NCI-H146 (cell line): Measurements from ENCODE around the gene SOX5.

Experiments used
- DNase-seq: peaks from one replicate; lab custom pipeline; 2025; lab: John Stamatoyannopoulos, UW

The SOX5 gene

DNA sequence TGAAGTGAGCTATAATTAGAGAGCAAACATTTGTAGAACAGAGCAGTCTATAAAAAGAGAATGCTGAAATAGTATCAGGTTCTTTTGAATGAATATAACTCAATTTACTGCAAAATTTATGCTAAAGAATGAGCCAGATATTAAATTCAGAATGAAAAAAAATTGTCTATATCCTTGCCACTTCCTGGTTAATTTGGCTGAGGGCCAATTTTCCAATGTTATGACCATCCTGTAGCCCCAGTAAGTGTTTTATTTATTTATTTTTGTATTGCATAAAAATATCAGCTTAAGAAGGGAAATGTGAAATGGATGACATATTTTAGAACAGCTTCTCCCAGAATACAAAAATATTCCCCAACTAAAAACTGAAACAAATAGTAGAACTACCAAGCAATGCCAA, 263.4 kb downstream of the SOX5 start:
- DNase-seq, result no peak

DNA sequence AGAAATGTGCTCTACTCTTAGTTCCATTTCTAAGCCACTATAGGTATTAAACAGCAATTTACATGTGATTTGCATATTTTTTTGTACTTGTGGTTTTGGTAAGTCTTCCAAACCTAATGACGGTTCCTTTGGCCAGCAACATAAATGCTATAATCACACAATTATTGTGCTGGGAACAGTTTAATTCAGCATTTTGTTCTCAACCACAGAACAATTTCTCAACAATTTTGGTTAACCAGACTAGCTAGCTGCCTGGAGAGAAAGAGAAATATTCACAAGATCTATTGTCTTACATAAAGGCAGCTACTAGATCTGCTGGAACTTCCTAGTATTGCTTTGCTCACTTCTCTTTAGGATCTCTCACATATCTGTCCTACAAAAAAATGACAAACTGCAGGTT, 265.3 kb downstream of the SOX5 start:
- DNase-seq, result no peak

DNA sequence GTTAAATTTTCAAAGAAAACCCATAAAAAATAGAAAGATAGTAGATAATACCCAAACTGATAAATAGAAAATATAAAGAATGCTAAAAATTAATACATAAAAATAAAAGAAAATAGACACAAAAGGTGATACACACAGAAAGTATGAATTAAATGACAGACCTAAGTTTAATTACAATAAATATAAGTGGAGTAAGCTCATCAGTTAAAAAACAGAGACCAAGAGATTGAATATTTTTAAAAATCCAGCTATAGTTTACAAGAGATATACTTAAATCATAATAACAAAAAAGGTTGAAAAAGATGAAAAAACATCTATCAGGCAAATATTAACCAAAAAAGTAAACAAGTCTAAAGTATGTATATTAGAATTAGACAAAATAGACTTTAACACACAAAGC, 268.2 kb downstream of the SOX5 start:
- no peak for DNase-seq

DNA sequence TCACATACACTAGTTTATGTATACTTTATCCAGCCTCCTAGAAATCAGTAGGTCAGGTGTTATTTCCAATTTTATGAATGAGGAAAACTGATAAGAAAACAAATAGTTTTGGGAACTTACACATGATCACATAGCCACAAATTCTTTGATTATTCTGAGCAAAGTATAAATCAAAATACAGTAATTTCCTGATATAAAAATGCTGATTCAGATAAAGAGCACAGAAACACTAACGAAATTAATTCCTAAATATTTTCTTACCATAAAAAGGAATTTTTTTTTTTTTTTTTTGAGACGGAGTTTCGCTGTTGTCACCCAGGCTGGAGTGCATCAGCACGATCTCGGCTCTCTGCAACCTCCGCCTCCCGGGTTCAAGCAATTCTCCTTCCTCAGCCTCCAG, 275.4 kb downstream of the SOX5 start:
- no peak for DNase-seq

DNA sequence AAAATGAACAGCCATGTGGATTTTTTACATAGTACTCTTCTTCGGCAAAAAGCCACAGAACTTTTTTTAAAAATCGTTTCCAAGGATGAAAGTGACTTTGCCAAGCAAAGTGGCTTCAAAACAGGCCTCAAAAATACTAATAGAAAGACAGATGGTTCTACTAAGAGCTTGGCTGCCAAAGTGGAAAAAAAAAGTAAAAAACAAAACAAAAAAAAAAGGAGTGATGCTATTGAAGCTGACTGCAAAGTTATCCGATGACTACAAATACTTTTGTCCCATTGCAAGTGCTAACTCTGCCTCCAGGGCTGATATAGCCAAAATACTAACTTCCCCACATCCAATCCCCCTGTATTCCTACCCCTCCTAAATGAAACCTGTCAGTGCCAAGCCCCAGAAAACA, 277.6 kb downstream of the SOX5 start:
- DNase-seq, result no peak

DNA sequence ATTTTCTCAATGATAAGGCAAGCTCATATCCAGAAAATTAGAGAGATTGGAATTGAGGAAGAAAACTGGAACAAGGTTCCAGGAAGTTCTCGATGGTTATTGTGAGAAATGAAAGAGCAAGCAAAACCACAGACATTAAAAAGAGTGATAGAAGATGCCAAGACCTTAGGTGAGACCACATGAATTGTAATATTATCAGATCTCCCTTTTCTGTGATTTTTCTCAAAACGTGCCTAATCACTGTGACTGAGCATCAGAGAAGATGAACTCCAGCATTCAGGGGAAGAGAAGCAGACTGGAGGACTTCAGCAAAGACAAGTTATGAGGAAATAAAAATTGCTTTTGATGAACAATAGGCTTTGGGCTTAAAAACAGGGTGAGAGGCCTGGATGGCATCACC, 278.8 kb downstream of the SOX5 start:
- no peak for DNase-seq

DNA sequence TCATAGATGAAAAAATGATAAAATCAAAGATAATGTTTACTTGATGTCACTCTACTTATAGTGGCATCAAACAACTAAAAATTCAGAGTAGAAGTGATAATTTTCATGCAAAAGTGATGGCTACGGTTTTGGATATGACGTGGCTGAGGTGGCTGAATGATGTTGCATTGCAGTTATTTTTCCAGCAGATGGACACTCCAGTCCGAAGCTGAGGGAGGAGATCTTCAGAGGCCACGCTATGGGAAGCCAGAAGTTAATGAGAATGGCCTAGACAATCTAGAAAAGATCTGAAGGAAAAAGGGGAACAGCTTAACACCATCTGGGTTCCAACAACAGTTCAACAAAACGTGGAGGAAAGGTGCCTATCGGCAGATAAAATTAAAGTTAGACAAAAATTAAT, 279.8 kb downstream of the SOX5 start:
- DNase-seq, result no peak

DNA sequence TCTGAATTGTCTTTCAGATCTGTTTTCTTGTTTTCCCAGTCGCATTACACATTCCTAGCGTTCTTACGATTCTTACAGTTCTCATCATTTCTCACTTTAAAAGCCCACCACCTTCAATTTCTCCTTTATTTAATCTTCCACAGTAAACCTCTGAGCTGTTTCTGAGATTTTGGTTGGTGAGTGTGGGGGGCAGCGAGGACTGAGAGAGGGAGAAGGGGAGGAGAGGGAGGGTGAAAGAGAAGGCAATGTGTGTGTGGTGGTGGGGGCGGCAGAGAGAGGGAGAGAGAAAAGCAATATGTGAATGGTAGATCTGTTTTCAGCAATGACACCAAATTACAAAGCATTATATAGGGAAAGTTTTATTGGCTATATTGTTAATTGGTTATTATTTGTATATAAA, 282.6 kb downstream of the SOX5 start:
- no peak for DNase-seq

DNA sequence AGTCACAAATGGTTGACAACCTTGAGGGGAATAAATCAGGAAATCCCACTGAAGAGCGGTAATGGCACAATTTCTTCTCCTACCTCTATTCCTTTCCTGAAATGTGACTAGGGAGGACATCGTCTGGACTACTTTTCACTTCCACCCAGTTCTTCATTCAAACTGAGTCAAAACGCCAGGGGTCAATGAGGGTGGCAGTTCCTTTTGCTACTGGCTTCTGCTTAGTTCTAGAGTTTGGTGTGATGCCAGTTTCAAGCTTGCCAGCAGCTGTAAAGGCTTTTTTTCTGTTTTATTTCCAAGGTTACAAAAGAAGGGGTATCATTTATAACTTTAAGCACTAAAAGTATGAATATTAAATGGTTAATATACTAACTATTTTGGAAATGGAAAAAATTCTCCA, 286.5 kb downstream of the SOX5 start:
- no peak for DNase-seq

DNA sequence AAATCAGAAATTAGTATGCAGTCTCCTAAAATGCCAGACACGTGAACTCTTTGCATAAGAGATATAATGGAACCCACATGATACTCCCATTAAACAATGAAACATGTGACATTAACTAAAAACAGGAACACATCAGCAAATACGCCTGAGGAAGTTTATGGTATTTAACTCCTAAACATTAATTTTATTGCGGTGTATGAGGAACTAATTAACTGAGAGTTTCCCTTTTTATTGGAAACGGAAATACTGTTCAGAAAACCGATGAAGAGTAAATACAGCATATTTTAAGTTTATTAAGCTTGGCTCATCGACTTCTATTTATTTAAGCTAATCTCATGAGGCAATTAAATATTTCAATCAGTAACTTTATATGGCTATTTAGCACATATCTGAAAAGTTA, 290.3 kb downstream of the SOX5 start:
- DNase-seq, result no peak

DNA sequence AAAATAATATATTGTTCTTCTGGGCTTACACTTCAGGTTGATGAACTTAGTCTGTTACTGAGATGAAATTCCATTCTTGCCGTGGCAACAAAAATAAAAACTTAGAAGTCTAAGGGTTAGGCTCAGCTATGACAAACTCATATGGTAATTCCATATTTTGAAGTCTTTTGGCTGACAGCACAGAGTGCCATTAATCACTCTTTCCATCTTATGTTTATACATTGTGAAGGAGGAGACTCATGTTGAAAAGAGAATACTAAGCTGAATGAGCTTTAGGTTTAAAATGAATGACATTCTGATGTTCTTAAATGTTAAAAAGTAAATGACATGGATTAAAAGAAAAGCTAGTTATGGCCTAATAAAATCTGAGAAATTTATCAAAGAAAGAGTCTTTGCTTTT, 291.9 kb downstream of the SOX5 start:
- no peak for DNase-seq

DNA sequence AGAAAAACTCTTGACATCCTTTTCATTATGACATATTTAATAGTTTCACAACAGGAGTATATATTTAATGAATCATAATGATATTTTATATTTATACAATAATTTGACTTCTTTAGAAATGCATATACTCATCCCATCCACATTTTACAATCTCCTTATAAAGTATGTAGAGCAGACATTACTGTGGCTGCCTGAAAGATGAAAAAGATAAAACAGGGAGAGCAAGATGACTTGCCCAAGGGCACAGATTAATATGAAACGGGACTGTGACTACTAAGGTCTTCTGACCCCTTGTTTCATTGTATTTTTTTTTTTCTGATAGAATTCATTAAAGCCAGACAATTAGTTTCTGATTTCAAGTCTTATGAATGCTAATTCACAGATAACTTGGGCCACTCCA, 293.6 kb downstream of the SOX5 start:
- DNase-seq, result no peak

DNA sequence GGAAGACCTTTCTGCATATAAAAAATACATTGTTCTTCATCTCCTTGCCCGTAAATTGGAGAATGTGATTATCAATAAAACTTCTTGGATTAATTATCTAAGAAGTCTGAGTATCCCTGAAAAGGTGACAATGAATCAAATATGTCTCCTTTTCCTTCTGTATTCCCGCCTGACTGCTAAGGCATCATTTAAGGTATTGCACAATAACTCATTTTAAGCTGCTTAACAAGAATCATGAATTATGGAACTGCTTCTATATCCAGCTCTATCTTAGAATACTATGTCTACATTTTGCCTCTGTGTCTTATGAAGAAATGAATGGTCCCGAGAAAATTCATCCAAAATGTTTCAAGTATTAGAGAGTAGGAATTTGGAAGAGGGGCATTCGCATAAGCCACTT, 294.4 kb downstream of the SOX5 start:
- no peak for DNase-seq

DNA sequence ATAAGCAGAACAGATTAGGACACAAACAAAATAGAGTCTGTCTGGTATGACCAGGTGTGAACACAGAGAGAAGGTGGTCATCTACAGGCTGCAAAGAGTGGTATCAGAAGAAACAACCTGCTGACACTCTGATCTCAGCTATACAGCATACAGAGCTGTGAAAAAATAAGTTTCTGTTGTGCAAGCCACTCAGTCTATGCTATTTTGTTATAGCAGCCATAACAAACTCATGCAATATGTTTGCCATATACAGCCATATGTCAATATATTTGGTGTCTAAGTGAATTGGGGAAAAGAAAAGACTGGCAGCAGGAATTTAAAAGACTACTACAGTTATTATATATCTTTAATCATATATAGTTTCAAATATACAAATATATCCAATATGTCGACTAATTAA, 300.9 kb downstream of the SOX5 start:
- no peak for DNase-seq

DNA sequence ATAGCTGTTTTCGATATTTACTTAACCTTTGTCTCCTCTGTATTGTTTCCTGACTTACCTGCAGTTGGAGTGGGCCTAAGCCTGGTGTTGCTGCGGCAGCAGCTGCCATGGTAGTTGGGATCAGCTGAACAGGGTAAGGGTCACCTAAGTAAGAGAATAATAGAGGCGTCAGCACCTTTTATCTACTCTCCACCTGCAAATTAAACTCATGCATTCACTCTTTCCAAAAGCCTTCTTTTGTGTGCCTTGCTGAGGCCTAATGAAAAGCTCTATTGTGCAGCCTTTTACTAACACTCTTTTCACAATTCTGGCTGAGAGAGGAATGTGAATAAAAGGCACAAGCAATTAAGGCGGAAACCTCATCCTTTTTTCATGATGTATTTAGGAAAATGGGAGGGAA, 308.7 kb downstream of the SOX5 start:
- DNase-seq, result peak; percentile 99

DNA sequence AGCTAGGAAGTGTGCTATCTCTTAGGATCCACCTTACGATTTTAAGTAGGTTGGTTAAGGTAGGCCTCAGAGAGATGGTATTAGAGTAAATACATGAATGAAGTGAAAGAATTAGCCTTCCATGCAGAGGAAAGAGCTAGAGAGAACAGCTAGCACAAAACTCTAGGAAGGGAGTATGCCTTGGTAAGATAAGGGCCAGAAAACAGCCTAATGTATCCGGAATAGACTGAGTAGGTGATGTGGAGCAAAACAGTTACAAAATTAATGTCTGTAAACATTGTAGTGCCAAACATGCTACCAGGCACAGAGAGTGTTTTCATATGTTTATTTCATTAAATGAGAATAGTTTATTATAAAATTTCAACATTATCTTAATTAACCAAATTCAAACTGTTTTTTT, 315.1 kb downstream of the SOX5 start:
- no peak for DNase-seq

DNA sequence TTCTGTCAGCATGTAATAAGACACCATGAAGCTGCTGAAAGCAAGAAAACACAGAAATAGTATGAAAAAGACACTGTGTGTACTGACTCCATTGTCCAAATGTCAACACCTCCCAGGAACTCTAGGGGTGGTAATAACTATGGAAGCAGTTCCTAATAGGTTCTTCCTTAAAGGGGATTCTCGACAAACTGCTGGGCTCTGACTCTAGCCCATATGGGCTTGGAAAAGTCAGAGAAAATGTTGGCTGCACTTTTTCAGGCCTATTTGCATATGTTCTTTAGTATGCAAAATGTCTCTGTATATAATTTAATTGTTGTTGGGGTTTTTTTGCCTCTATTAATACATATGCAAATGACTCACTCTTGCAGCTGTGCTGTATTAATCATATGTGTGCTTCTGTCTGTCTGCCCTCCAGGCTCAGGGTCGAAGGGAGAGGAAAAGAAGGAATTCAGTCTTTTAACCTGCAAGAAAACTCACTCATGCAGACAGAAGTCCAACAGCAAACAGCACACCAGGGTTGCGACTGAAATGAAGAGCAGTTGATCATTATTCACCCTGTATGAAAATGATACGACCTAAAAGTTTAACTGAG, 317.6 kb downstream of the SOX5 start:
- peak; percentile 59 for DNase-seq

DNA sequence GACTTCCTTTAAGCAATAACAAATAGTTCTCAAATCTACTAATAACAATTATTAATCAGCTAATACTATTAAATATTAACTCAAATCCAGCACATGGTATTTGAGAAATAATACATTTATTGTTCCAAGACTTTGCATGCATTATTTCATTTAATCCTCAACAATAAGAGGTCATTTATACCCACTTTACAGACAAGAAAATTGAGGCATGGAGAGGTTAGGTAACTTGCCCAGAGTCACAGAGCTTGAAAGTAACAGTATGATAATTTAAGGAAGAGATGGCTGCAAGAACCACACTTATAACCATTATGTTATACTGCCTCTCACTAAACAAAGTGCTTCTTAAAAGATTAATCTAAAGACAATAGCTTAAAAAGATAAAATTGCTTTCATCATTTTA, 318.9 kb downstream of the SOX5 start:
- no peak for DNase-seq

DNA sequence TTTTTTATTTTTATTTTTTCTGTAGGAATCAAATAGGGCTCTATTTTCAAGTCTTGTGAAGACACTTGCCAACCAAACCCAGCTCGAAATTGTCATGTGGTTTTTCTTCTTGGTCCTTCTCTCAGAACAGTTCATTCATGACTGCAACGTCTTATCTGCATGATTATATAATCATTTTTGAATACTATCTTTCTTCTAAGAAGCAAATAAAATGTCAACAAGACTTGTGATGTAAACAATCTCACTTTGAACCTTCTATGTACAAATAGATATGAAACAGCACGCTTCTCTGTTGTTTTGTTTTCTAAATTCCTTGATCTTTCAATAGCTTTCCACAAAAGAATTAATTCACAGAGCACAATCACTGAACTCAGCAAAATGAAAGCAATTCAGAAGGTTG, 320.7 kb downstream of the SOX5 start:
- no peak for DNase-seq

DNA sequence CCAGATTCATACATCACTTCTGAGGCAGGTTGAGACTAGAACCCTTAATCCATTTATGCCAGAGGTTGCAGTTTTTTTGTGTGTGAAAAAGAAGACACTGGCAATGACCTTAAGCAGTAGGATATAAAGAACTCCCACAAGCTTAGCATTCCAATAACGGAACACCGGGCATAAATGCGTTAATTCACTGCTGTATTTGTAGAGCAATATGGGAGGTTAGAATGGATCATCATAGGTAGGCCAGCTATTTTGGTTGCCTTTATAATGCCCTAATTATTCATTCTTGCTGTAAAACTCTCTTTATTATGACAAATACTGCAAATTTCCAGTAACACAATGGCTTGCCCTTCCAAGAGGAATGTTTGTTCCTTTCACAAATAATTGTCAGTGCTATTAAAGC, 322.7 kb downstream of the SOX5 start:
- DNase-seq, result no peak

DNA sequence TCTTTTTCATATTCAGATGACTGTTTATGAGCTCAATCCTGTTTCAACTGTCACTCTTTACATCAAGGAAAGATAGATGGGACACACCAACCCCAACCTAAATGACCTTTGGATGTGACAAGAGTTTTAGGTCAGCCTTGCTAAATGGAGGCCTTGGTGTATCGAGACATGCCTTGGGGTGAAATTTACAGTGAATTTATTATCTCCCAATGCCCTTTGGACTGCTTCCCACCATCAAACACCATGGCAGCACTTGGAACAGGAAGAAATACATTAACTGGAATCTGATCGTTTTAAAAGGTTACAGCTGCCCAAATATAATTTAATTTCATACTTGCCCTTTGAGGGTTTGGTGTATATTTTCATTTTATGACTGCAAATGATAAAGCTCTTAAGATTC, 327.6 kb downstream of the SOX5 start:
- peak; percentile 91 for DNase-seq

DNA sequence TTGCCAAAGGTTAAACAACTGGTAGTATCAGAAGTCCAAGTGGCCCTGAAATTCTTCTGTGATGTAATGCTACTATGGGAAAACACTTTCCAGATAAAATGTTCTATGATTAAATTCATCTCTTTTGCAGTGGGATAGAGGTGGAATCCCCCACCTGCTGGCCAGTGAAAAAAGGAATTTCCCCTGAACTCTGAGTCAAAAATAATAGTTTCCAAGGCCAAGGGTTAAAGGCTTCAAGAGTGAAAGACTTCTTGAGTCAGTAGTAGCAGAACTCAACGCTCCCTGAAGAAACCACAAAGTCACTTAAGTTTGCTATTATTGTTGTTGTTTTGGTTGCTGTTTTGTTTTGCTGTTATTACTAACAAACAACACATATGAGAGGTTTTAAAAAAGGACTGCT, 330.8 kb downstream of the SOX5 start:
- no peak for DNase-seq

DNA sequence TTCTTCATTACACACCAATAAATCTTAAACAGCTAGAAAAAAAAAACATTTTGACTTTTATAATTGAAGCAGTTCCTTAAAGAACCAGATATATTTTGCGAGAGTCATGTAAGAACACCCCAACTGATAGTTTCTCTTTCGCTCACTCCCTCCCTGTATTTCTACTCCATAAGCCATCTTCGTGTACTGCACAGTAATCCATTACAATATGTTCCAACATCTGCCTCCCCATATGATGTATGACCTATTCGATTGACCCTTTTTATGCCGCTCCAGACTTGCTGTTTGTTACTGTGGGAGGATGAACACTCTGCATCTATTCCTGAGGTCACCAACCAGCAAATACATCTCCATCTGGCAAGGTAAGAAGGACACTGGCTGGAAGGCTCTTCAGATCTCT, 331.7 kb downstream of the SOX5 start:
- DNase-seq, result no peak

DNA sequence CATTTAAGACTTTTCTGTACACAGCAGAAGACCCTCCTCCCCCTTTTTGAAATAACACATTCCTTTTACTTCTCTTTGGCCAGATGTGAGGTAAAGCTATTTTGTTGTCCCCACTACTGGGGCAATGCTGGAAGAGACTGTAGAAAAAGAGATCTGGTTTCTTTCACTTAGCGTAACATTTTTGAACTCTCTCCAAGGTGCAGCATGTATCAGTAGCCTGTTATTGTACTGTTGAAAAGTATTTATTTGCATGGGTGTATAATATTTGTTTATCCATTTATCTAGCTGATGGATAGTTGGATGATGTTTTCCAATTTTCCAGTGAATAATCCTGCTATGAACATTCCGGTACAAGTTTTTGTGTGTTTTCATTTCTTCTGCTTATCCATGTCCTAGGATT, 335.2 kb downstream of the SOX5 start:
- no peak for DNase-seq

DNA sequence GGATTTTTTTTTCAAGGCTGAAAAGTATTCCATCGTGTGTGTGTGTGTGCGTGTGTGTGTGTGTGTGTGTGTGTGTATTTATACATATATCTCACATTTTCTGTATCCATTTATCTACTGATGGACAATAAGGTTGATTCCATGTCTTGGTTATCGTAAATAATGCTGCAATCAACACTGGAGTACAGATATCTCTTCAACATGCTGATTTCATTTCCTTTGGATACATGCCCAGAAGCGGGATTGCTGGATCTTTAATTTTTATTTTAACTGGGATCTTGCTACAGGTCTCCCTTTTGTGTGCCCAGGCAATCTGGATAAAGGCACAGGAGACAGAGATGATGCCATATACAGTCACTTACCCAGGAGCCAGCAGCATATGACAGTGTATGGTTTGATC, 338.1 kb downstream of the SOX5 start:
- DNase-seq, result no peak
